ENCODE results near the gene DOP1B.
"Not testable (repeated sequence)": the region's sequence is repeated elsewhere in the genome, so short reads cannot be mapped to it uniquely, and the experiment has no call there.

DOP1B gene

DNA sequence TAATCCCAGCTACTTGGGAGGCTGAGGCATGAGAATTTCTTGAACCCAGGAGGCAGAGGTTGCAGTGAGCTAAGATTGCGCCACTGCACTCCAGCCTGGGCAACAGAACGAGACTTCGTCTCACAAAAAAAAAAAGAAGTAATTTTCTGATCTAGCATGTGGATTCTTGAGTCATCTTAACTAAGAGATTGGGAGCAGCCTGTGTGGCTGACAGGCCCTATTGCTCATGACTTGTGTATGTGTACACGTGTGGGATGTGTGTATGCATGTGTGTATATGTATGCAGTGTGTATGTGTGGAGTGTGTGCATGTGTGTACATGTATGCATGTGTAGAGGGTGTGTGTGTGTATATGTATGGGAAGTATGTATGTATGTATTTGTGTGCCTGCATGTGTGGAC lies 29.5 kb downstream of the DOP1B start:
- H3K27me3 ChIP-seq (ENCODE audit: control insufficient read depth in 1 of 2, insufficient read depth in 2 of 2, low read length in 2 of 2): no peaks in the 10 kb centered on the region
- H3K27ac ChIP-seq (ENCODE audit: low read depth, low read length): no peak overlapping the region
- H3K4me3 ChIP-seq (ENCODE audit: low read depth in 1 of 2, low read length in 2 of 2): no peak overlapping the region
- H3K9ac ChIP-seq (ENCODE audit: low read depth in 1 of 2, low read length in 2 of 2): no peak overlapping the region
- H3K4me1 ChIP-seq (ENCODE audit: control insufficient read depth in 1 of 2, insufficient read depth in 2 of 2, low read length in 2 of 2): peaks cover 12 to 16% of the 10 kb centered on the region in 2 donors
- H3K9me3 ChIP-seq (ENCODE audit: control insufficient read depth in 1 of 2, low read length in 2 of 2): no peaks in the 10 kb centered on the region
- peaks cover 5 to 16% of the 10 kb centered on the region in 2 donors for H3K36me3 ChIP-seq (ENCODE audit: control insufficient read depth in 1 of 2, insufficient read depth in 2 of 2, low read length in 2 of 2)

DNA sequence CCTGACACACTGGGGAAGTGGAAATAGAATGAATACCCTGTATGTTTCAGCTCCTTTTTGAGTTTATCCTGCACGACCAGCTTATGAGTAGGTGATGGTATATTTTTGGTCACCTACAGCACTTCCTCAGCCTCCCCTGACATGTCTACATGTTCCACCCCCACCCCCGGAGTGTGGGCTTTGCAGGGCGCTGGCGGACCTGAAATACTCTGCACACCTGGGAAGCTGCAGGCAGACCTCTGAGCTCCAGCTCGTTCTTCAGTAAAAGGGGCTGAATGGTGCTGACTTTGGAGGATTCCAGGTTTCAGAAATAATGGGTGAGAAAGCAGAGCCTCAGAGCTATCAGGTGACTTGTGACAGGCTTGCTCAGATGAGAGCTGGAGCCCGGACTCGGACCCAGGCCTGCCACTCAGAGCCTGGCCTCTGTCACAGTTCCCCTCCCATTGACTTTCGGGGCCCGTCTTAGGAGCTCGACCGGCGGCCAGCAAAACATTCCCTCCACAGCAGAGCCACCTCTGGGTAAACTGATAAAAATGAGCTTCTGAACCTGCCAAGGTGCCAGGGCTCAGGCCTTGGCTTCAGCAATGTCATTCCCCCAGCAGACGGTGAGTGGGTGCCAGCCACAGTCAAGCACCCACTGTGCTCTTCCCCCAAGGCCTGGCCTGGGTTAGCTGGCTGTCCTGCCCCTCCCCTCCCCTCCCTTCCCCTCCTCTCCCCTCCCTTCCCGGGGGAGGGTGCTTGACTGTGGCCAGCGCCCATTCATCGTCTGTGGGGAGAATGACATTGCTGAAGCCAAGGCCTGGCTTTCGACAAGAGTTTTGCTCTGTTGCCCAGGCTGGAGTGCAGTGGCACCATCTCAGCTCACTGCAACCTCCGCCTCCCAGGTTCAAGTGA lies 30.1 kb downstream of the DOP1B start:
- Histone ChIP-seq H3K4me1 (ENCODE audit: control insufficient read depth in 1 of 2, insufficient read depth in 2 of 2, low read length in 2 of 2) (peaks cover 12 to 16% of the 10 kb centered on the region in 2 donors), H3K9ac (ENCODE audit: low read depth in 1 of 2, low read length in 2 of 2) (no peak overlapping the region), H3K36me3 (ENCODE audit: control insufficient read depth in 1 of 2, insufficient read depth in 2 of 2, low read length in 2 of 2) (peaks cover 5 to 15% of the 10 kb centered on the region in 2 donors), H3K27me3 (ENCODE audit: control insufficient read depth in 1 of 2, insufficient read depth in 2 of 2, low read length in 2 of 2) (no peaks in the 10 kb centered on the region), H3K4me3 (ENCODE audit: low read depth in 1 of 2, low read length in 2 of 2) (no peak overlapping the region), H3K27ac (ENCODE audit: low read depth, low read length) (no peak overlapping the region), H3K9me3 (ENCODE audit: control insufficient read depth in 1 of 2, low read length in 2 of 2) (no peaks in the 10 kb centered on the region)

DNA sequence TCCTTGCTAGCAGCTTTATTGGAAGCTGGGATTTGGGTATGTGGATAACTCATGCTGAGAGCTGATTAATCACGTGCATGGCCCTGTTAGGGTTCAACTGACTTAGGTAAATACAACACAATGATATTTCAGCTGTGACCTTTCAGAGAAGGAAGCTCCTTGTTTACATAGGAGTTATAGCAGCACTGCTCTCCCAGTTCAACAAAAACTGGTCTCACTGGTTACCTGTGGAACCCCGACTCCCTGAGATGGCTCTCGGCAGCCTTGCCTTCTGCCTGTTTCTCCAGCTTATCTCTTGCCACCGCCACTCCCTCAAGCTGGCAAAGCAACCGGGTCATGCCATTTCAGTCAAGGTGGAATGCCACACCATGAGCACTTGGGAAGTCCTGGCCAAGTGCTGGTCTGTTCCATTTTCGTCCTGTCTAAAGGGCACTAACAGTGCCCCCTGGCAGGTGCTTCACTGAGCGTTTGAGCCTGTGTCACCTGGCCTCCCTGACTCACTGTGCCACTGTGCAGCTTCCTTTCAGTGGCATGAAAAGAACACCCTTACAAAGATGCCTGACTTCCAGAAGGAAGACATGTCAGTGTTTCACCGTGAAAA lies 31.6 kb downstream of the DOP1B start:
- H3K36me3 ChIP-seq (ENCODE audit: control insufficient read depth in 1 of 2, insufficient read depth in 2 of 2, low read length in 2 of 2): peaks cover 5 to 12% of the 10 kb centered on the region in 2 donors
- peaks cover 12 to 16% of the 10 kb centered on the region in 2 donors for H3K4me1 ChIP-seq (ENCODE audit: control insufficient read depth in 1 of 2, insufficient read depth in 2 of 2, low read length in 2 of 2)
- H3K27me3 ChIP-seq (ENCODE audit: control insufficient read depth in 1 of 2, insufficient read depth in 2 of 2, low read length in 2 of 2): no peaks in the 10 kb centered on the region
- peak overlapping the region; percentile 57 for H3K27ac ChIP-seq (ENCODE audit: low read depth, low read length)
- no peak overlapping the region for H3K9ac ChIP-seq (ENCODE audit: low read depth in 1 of 2, low read length in 2 of 2)
- no peaks in the 10 kb centered on the region for H3K9me3 ChIP-seq (ENCODE audit: control insufficient read depth in 1 of 2, low read length in 2 of 2)
- peak overlapping the region; percentile 2 to 40 for H3K4me3 ChIP-seq (ENCODE audit: low read depth in 1 of 2, low read length in 2 of 2)

DNA sequence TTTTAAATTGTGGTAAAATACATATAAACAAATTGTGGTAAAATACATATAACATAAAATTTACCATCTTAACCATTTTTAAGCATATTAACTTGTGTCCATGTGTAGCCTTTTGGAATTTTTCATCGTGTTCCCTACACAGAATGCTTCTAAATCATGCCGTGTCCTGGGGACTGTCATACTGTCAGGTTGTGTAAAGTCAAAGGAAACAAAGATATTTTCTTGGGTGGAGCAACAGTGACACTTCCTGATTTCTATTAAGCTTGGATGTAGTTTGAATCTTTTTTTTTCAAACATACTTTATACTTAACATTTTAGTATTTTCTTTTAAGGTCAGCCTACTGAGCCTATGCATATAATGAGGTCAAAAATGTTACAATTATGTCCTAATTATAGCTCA lies 32.3 kb downstream of the DOP1B start:
- Histone ChIP-seq H3K9ac (ENCODE audit: low read depth in 1 of 2, low read length in 2 of 2) (no peak overlapping the region), H3K27ac (ENCODE audit: low read depth, low read length) (no peak overlapping the region), H3K27me3 (ENCODE audit: control insufficient read depth in 1 of 2, insufficient read depth in 2 of 2, low read length in 2 of 2) (no peaks in the 10 kb centered on the region), H3K36me3 (ENCODE audit: control insufficient read depth in 1 of 2, insufficient read depth in 2 of 2, low read length in 2 of 2) (peaks cover 5 to 12% of the 10 kb centered on the region in 2 donors), H3K4me3 (ENCODE audit: low read depth in 1 of 2, low read length in 2 of 2) (peak overlapping the region in 1 of 2 donors; percentile 40), H3K9me3 (ENCODE audit: control insufficient read depth in 1 of 2, low read length in 2 of 2) (no peaks in the 10 kb centered on the region), H3K4me1 (ENCODE audit: control insufficient read depth in 1 of 2, insufficient read depth in 2 of 2, low read length in 2 of 2) (peaks cover 12 to 16% of the 10 kb centered on the region in 2 donors)

DNA sequence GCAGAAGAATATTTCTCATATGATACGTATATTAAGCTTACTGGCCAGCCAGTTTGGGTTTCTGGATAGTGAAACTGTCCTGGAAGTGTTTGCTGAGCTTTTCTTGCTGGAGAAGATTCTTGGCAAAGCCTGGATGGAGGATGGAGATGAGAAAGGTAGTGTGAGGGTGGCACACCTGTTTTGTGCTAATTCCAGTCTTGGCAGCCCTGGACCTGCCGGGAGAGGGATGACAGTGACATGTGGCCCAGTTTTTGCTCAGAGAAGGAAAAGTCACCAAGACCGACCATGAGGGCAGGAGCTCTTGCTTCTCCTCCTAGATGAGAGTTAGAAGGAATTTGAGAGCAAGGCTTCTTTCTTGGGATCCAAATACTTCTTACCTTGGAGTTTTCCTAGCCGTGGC lies 34.1 kb downstream of the DOP1B start:
- Histone ChIP-seq H3K27ac (ENCODE audit: low read depth, low read length) (no peak overlapping the region), H3K4me1 (ENCODE audit: control insufficient read depth in 1 of 2, insufficient read depth in 2 of 2, low read length in 2 of 2) (peaks cover 15 to 22% of the 10 kb centered on the region in 2 donors), H3K9ac (ENCODE audit: low read depth in 1 of 2, low read length in 2 of 2) (no peak overlapping the region), H3K9me3 (ENCODE audit: control insufficient read depth in 1 of 2, low read length in 2 of 2) (no peaks in the 10 kb centered on the region), H3K27me3 (ENCODE audit: control insufficient read depth in 1 of 2, insufficient read depth in 2 of 2, low read length in 2 of 2) (no peaks in the 10 kb centered on the region), H3K4me3 (ENCODE audit: low read depth in 1 of 2, low read length in 2 of 2) (no peak overlapping the region), H3K36me3 (ENCODE audit: control insufficient read depth in 1 of 2, insufficient read depth in 2 of 2, low read length in 2 of 2) (peaks cover 0 to 3% of the 10 kb centered on the region in 2 donors)

DNA sequence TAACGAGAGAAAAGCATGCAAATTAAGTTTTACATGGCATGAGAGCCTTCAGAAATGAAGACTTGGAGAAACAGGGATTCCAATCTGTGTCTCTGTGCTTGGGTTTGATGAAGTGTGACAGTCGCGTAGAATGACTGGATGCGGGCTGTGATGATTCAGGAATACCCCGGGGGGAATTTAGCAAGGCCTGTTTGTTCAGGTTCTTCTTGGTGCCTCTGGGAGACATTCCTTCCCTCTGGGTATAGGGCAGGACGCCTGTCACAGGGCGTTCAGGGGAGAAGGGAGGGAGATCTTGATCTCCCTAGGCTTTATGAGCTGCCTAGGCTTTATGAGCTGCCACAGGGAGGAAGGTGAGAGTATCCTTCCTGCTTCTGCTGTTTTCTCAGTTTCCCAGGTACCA lies 36.6 kb downstream of the DOP1B start:
- Histone ChIP-seq H3K27me3 (ENCODE audit: control insufficient read depth in 1 of 2, insufficient read depth in 2 of 2, low read length in 2 of 2) (no peaks in the 10 kb centered on the region), H3K36me3 (ENCODE audit: control insufficient read depth in 1 of 2, insufficient read depth in 2 of 2, low read length in 2 of 2) (no peaks in the 10 kb centered on the region), H3K4me1 (ENCODE audit: control insufficient read depth in 1 of 2, insufficient read depth in 2 of 2, low read length in 2 of 2) (peaks cover 18 to 22% of the 10 kb centered on the region in 2 donors), H3K27ac (ENCODE audit: low read depth, low read length) (no peak overlapping the region), H3K4me3 (ENCODE audit: low read depth in 1 of 2, low read length in 2 of 2) (no peak overlapping the region), H3K9ac (ENCODE audit: low read depth in 1 of 2, low read length in 2 of 2) (no peak overlapping the region), H3K9me3 (ENCODE audit: control insufficient read depth in 1 of 2, low read length in 2 of 2) (no peaks in the 10 kb centered on the region)

DNA sequence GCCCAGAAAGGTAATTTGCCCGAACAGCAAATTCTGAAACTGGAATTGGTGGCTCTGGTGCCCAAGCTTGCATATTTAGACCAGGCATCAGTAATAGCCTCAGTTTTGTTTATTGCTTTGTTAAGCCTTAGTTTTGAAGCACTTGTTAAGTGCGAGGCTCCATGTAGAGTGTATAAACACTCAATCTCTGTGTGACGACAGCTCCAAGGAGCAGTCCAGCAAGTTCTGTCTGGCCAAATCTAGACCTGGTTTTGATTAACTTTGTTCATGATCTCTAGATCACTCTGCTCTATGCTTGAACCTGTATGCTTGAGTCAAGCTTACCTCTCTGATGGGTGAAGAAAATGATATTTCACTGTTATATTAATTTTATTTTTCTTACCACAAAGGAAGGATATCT lies 37.4 kb downstream of the DOP1B start:
- H3K9me3 ChIP-seq (ENCODE audit: control insufficient read depth in 1 of 2, low read length in 2 of 2): no peaks in the 10 kb centered on the region
- H3K36me3 ChIP-seq (ENCODE audit: control insufficient read depth in 1 of 2, insufficient read depth in 2 of 2, low read length in 2 of 2): no peaks in the 10 kb centered on the region
- H3K4me1 ChIP-seq (ENCODE audit: control insufficient read depth in 1 of 2, insufficient read depth in 2 of 2, low read length in 2 of 2): peaks cover 14 to 23% of the 10 kb centered on the region in 2 donors
- no peak overlapping the region for H3K9ac ChIP-seq (ENCODE audit: low read depth in 1 of 2, low read length in 2 of 2)
- no peak overlapping the region for H3K4me3 ChIP-seq (ENCODE audit: low read depth in 1 of 2, low read length in 2 of 2)
- H3K27me3 ChIP-seq (ENCODE audit: control insufficient read depth in 1 of 2, insufficient read depth in 2 of 2, low read length in 2 of 2): no peaks in the 10 kb centered on the region
- H3K27ac ChIP-seq (ENCODE audit: low read depth, low read length): no peak overlapping the region

DNA sequence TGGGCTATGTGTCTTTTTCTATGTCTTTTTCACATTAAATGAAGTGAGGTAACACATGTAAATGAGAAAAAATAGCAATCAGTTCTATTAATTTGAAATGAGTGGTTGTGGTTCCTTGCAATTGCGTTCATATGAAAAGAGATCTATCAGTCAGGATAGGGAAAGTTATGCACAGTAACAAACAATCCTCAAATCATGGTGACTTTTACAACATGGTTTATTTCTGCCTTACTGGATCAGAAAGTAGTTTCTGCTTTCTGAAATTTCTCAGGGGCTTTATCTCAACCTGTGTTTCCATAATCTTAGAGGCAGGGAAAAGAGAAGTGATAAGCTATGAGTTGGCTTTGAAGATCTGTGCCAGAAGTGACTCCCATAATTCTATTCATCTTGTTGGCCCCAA lies 39.0 kb downstream of the DOP1B start:
- H3K4me1 ChIP-seq (ENCODE audit: control insufficient read depth in 1 of 2, insufficient read depth in 2 of 2, low read length in 2 of 2): peaks cover 12 to 24% of the 10 kb centered on the region in 2 donors
- no peak overlapping the region for H3K4me3 ChIP-seq (ENCODE audit: low read depth in 1 of 2, low read length in 2 of 2)

DNA sequence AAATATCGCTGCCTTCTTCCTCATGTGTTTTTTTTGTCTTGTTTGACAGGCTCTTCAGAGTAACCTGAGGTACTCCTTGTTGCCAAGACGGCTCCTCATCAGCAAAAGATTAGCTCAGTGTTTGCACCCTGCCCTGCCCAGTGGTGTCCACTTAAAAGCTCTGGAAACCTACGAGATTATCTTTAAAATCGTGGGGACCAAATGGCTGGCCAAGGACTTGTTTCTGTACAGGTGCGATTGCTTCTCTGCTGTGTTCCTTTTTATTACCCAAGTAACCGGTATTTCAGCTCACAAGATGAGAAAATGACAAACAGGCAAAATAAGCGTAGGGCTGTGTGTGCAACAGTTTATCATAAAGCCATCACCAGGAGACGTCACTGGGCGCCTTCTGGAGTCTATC lies 42.4 kb downstream of the DOP1B start:
- H3K9me3 ChIP-seq (ENCODE audit: control insufficient read depth in 1 of 2, low read length in 2 of 2): no peaks in the 10 kb centered on the region
- no peak overlapping the region for H3K27ac ChIP-seq (ENCODE audit: low read depth, low read length)
- H3K9ac ChIP-seq (ENCODE audit: low read depth in 1 of 2, low read length in 2 of 2): no peak overlapping the region
- H3K4me3 ChIP-seq (ENCODE audit: low read depth in 1 of 2, low read length in 2 of 2): no peak overlapping the region
- H3K36me3 ChIP-seq (ENCODE audit: control insufficient read depth in 1 of 2, insufficient read depth in 2 of 2, low read length in 2 of 2): peaks cover 4 to 11% of the 10 kb centered on the region in 2 donors
- H3K27me3 ChIP-seq (ENCODE audit: control insufficient read depth in 1 of 2, insufficient read depth in 2 of 2, low read length in 2 of 2): no peaks in the 10 kb centered on the region
- H3K4me1 ChIP-seq (ENCODE audit: control insufficient read depth in 1 of 2, insufficient read depth in 2 of 2, low read length in 2 of 2): peaks cover 36 to 45% of the 10 kb centered on the region in 2 donors

More for the DNA sequence above, 39.0 kb downstream of the DOP1B start:
- H3K27me3 ChIP-seq (ENCODE audit: control insufficient read depth in 1 of 2, insufficient read depth in 2 of 2, low read length in 2 of 2): no peaks in the 10 kb centered on the region
- no peaks in the 10 kb centered on the region for H3K9me3 ChIP-seq (ENCODE audit: control insufficient read depth in 1 of 2, low read length in 2 of 2)
- H3K9ac ChIP-seq (ENCODE audit: low read depth in 1 of 2, low read length in 2 of 2): no peak overlapping the region
- no peak overlapping the region for H3K27ac ChIP-seq (ENCODE audit: low read depth, low read length)
- peaks cover 4 to 6% of the 10 kb centered on the region in 2 donors for H3K36me3 ChIP-seq (ENCODE audit: control insufficient read depth in 1 of 2, insufficient read depth in 2 of 2, low read length in 2 of 2)

DNA sequence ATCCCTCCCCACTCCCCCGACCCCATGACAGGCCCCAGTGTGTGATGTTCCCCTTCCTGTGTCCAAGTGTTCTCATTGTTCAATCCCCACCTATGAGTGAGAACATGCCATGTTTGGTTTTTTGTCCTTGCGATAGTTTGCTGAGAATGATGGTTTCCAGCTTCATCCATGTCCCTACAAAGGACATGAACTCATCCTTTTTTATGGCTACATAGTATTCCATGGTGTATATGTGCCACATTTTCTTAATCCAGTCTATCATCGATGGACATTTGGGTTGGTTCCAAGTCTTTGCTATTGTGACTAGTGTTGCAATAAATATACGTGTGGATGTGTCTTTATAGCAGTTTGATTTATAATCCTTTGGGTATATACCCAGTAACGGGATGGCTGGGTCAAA lies 43.0 kb downstream of the DOP1B start:
- H3K27me3 ChIP-seq (ENCODE audit: control insufficient read depth in 1 of 2, insufficient read depth in 2 of 2, low read length in 2 of 2); H3K27ac ChIP-seq (ENCODE audit: low read depth, low read length): not testable (repeated sequence)
- peaks cover 4 to 11% of the 10 kb centered on the region in 2 donors for H3K36me3 ChIP-seq (ENCODE audit: control insufficient read depth in 1 of 2, insufficient read depth in 2 of 2, low read length in 2 of 2)

More for the DNA sequence above, 43.0 kb downstream of the DOP1B start:
- not testable (repeated sequence) for H3K9me3 ChIP-seq (ENCODE audit: control insufficient read depth in 1 of 2, low read length in 2 of 2); H3K9ac ChIP-seq (ENCODE audit: low read depth in 1 of 2, low read length in 2 of 2); H3K4me3 ChIP-seq (ENCODE audit: low read depth in 1 of 2, low read length in 2 of 2)
- H3K4me1 ChIP-seq (ENCODE audit: control insufficient read depth in 1 of 2, insufficient read depth in 2 of 2, low read length in 2 of 2): peaks cover 39 to 48% of the 10 kb centered on the region in 2 donors

Measured in duodenal mucosa (tissue), 2 donors.